ENCODE measurements around the gene FAM117A. TPM values are rescaled to one million over a fixed set of nuclear protein-coding genes. Genes with fewer than 3 reads are reported as not detected.

FAM117A gene
- total RNA-seq, 4 donors from 2014 or later: 5.6 to 7.5 (median 6.5) TPM

- TF ChIP-seq POLR2A (IDR thresholded peaks at IDR 0.05): no peak
- WGBS, 2 donors: 61 to 64% methylated on average over 8 of the region's 8 CpGs
- no peaks in the 10 kb centered on the region for H3K9me3 ChIP-seq
- intact Hi-C loops (cut with DNase I): loop anchor here (2.0 kb wide), 1 partner anchor 121 kb away; no protein-coding TSS in a partner anchor
- H3K27ac ChIP-seq: peak overlapping the region; percentile 63 to 85 (median 82)
- no peak for DNase-seq
- peaks cover 5 to 43% (median 21%) of the 10 kb centered on the region in 3 donors for H3K4me1 ChIP-seq
- no peaks in the 10 kb centered on the region for H3K36me3 ChIP-seq
- no peaks in the 10 kb centered on the region for H3K27me3 ChIP-seq
- peak overlapping the region in 1 of 4 donors; percentile 5 for H3K4me3 ChIP-seq
These were observed 72.2 kb downstream of the FAM117A start for GRCh38 chr17:49691677-49692191.

GRCh38 chr17:49691086-49691676 is 72.8 kb downstream of the FAM117A start:
- Histone ChIP-seq H3K27me3 (no peaks in the 10 kb centered on the region), H3K9me3 (no peaks in the 10 kb centered on the region), H3K36me3 (no peaks in the 10 kb centered on the region), H3K4me3 (no peak overlapping the region), H3K4me1 (peaks cover 5 to 43% (median 21%) of the 10 kb centered on the region in 3 donors), H3K27ac (peak overlapping the region; percentile 63 to 85 (median 82))
- 53 to 60% methylated on average over 7 to 8 of the region's 9 CpGs for WGBS, 2 donors
- TF ChIP-seq POLR2A (IDR thresholded peaks at IDR 0.05) (no peak), CTCF (IDR thresholded peaks at IDR 0.05) (no peak)
- DNase-seq: no peak
- intact Hi-C loops (cut with DNase I): no loop called here

- Histone ChIP-seq H3K4me1 (peaks cover 3 to 40% (median 20%) of the 10 kb centered on the region in 3 donors), H3K36me3 (no peaks in the 10 kb centered on the region), H3K4me3 (no peak overlapping the region), H3K27me3 (no peaks in the 10 kb centered on the region), H3K27ac (peak overlapping the region; percentile 57 to 85 (median 73)), H3K9me3 (no peaks in the 10 kb centered on the region)
- TF ChIP-seq CTCF (IDR thresholded peaks at IDR 0.05): no peak
- no peak for TF ChIP-seq POLR2A (IDR thresholded peaks at IDR 0.05)
- no peak for DNase-seq
- intact Hi-C loops (cut with DNase I): no loop called here
- 56 to 66% methylated on average over 2 of the region's 2 CpGs for WGBS, 2 donors
These were observed 73.7 kb downstream of the FAM117A start for GRCh38 chr17:49690256-49690655.

- intact Hi-C loops (cut with DNase I): no loop called here
- Histone ChIP-seq H3K9me3 (no peaks in the 10 kb centered on the region), H3K4me3 (no peak overlapping the region), H3K36me3 (no peaks in the 10 kb centered on the region), H3K4me1 (peaks cover 0 to 35% (median 17%) of the 10 kb centered on the region in 3 donors), H3K27ac (peak overlapping the region; percentile 21 to 85 (median 63)), H3K27me3 (no peaks in the 10 kb centered on the region)
- 76 to 85% methylated on average over 4 of the region's 4 CpGs for WGBS, 2 donors
- no peak for DNase-seq
- TF ChIP-seq CTCF (IDR thresholded peaks at IDR 0.05): no peak
- TF ChIP-seq POLR2A (IDR thresholded peaks at IDR 0.05): no peak
These were observed 75.1 kb downstream of the FAM117A start for GRCh38 chr17:49688848-49689247.

GRCh38 chr17:49687878-49688491 is 75.9 kb downstream of the FAM117A start:
- peaks cover 0 to 35% (median 17%) of the 10 kb centered on the region in 3 donors for H3K4me1 ChIP-seq
- H3K27ac ChIP-seq: peak overlapping the region; percentile 21 to 85 (median 63)
- WGBS, 2 donors: 68 to 74% methylated on average over 9 to 10 of the region's 10 CpGs
- no peak for DNase-seq
- no peak for TF ChIP-seq CTCF (IDR thresholded peaks at IDR 0.05)
- peak in 1 of 4 donors; percentile 22 for TF ChIP-seq POLR2A (IDR thresholded peaks at IDR 0.05)
- intact Hi-C loops (cut with DNase I): no loop called here
- no peaks in the 10 kb centered on the region for H3K9me3 ChIP-seq
- H3K27me3 ChIP-seq: no peaks in the 10 kb centered on the region
- H3K36me3 ChIP-seq: no peaks in the 10 kb centered on the region
- no peak overlapping the region for H3K4me3 ChIP-seq
